SK-N-SH treated with all-trans-retinoic acid at 6 μM for 48 hours (cell line): ENCODE measurements around the gene PRMT2.

ENCODE experiments used
- ARNTL ChIP-seq: fragments of 450-650 bp; formaldehyde crosslinking; IDR thresholded peaks from 2 replicates; pipeline ENCODE4 v1.5.0; 2020; ENCODE audit warnings: low read depth, mild to moderate bottlenecking, moderate library complexity, borderline replicate concordance
- GLIS3 ChIP-seq: fragments of 250-450 bp; sonication (Bioruptor Pico); IDR thresholded peaks from 2 replicates; pipeline ENCODE4 v1.5.0; 2020; ENCODE audit warnings: mild to moderate bottlenecking, moderate library complexity
- ISL1 ChIP-seq: fragments of 250-450 bp; sonication (Bioruptor Pico); IDR thresholded peaks from 2 replicates; pipeline ENCODE4 v2.1.2; 2022; ENCODE audit warnings: mild to moderate bottlenecking, moderate library complexity
- PPARA ChIP-seq: fragments of 250-450 bp; sonication (Bioruptor Pico); IDR thresholded peaks from 2 replicates; pipeline ENCODE4 v1.5.0; 2020; ENCODE audit warnings: mild to moderate bottlenecking, borderline replicate concordance
- RARB ChIP-seq: fragments of 250-450 bp; sonication (Bioruptor Pico); IDR thresholded peaks from 2 replicates; pipeline ENCODE4 v1.8.0; 2021; ENCODE audit warnings: mild to moderate bottlenecking, moderate library complexity
- TCF4 ChIP-seq: fragments of 250-450 bp; sonication (Bioruptor Pico); IDR thresholded peaks from 2 replicates; pipeline ENCODE4 v1.8.0; 2021; ENCODE audit warnings: mild to moderate bottlenecking, moderate library complexity, borderline replicate concordance
- ZC3H10 ChIP-seq: fragments of 250-450 bp; sonication (Bioruptor Pico); IDR thresholded peaks from 2 replicates; pipeline ENCODE4 v1.5.1; 2021; ENCODE audit warnings: mild to moderate bottlenecking, moderate library complexity
- ZNF8 ChIP-seq: fragments of 450-650 bp; formaldehyde crosslinking; IDR thresholded peaks from 2 replicates; pipeline ENCODE4 v1.5.0; 2020; ENCODE audit warnings: mild to moderate bottlenecking, moderate library complexity

DNA sequence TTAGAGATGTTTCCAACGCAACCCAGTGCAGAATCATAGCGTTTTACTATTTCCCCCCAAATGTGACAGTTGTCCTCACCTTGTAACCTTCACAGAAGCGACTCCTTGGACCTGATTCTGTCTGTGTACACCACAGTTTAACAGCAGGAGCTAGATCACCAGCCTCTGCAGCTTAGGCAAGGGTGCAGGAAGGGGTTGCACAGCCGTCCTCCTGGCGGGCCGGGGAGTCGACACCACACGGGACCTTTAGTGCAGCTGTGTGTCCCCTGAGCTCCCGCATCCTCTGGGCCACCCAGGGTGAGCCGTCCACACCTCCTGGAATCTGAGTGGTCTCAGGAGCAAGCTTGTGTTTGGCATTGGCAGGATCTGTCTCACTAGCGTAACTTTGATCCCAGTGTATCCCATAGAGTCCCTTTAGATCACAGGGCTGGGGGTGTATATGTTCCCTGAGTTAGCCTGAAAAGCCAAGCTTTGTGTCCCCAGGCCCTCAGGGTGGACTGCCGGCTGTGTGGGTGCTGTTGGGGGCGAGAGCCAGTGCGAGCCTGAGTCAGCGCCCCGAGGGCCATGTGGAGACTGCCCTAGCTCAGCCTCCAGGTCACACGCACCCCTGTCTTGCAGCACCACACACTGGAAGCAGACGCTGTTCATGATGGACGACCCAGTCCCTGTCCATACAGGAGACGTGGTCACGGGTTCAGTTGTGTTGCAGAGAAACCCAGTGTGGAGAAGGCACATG is 27.5 kb downstream of the PRMT2 start:
- TF ChIP-seq ARNTL (no peak), PPARA (CRISPR knock-in tag) (no peak), ISL1 (CRISPR knock-in tag) (no peak), TCF4 (no peak), GLIS3 (CRISPR knock-in tag) (no peak), RARB (CRISPR knock-in tag) (no peak), ZNF8 (CRISPR knock-in tag) (no peak), ZC3H10 (CRISPR knock-in tag) (no peak)
